H1 (cell line): ENCODE measurements around the gene PERCC1. TPM values are rescaled to one million over a fixed set of nuclear protein-coding genes. Genes with fewer than 3 reads are reported as not detected.

ENCODE experiments used
- CTCF ChIA-PET: fragments of 300-600 bp; sonication (Branson Sonifier 250); formaldehyde crosslinking; loops from one replicate; lab custom pipeline; 2021; ENCODE audit not compliant: partially characterized antibody; lab: Charles Lee
- POLR2A ChIA-PET: fragments of 300-600 bp; sonication (Branson Sonifier 250); formaldehyde crosslinking; loops from one replicate; lab custom pipeline; 2021; ENCODE audit warnings: inconsistent platforms; ENCODE audit not compliant: partially characterized antibody; lab: Charles Lee
- DNase-seq, 2 experiments: peaks; one replicate each; pipeline versions ENCODE4 v3.0.0 to v3.0.0-alpha.2; 2010 to 2022; ENCODE audit warnings: low spot score in 2 of 2, low read depth in 1 of 2, mixed read lengths in 1 of 2
- FAIRE-seq: peaks from 2 replicates; lab custom pipeline; 2011; peaks lifted over from hg19 to GRCh38; lab: Jason Lieb, UNC
- H2AFZ ChIP-seq: 2 replicates; pipeline ENCODE4 v1.8.1; 2012; ENCODE audit warnings: low read length, inconsistent platforms
- H2AK5ac ChIP-seq: 2 replicates; pipeline ENCODE4 v1.6.1; 2013; ENCODE audit warnings: low read depth, low read length
- H2BK120ac ChIP-seq: replicated peaks from 2 replicates; pipeline ENCODE3; 2013; ENCODE audit warnings: low read depth, low read length, inconsistent platforms
- H2BK12ac ChIP-seq: 2 replicates; pipeline ENCODE4 v1.6.1; 2013; ENCODE audit warnings: low read depth, low read length
- H2BK15ac ChIP-seq: 2 replicates; pipeline ENCODE4 v1.6.1; 2013; ENCODE audit warnings: low read length
- H2BK20ac ChIP-seq: 2 replicates; pipeline ENCODE4 v1.6.1; 2013; ENCODE audit warnings: low read length
- H2BK5ac ChIP-seq: 2 replicates; pipeline ENCODE4 v1.6.1; 2013; ENCODE audit warnings: low read depth, low read length
- H3K14ac ChIP-seq: 2 replicates; pipeline ENCODE4 v1.6.1; 2013; ENCODE audit warnings: inconsistent platforms; ENCODE audit not compliant: insufficient read length
- H3K18ac ChIP-seq: 2 replicates; pipeline ENCODE4 v1.6.1; 2013; ENCODE audit warnings: low read length; ENCODE audit errors: extremely low read depth
- H3K23ac ChIP-seq: 2 replicates; pipeline ENCODE4 v1.6.1; 2013; ENCODE audit warnings: inconsistent platforms; ENCODE audit not compliant: insufficient read length
- H3K23me2 ChIP-seq: 2 replicates; pipeline ENCODE4 v1.6.1; 2013; ENCODE audit warnings: low read depth, low read length
- H3K27ac ChIP-seq: 2 replicates; pipeline ENCODE4 v1.6.1; 2011; ENCODE audit warnings: low read depth, low read length, inconsistent platforms
- H3K27me3 ChIP-seq, 4 experiments: replicated peaks in 1 of 4; 1 replicate in 1 of 4; 2 replicates in 3 of 4; pipeline versions ENCODE4 v1.6.1 to v1.8.1; 2011 to 2013; ENCODE audit warnings: low read length in 3 of 4, mild to moderate bottlenecking in 3 of 4, inconsistent platforms in 2 of 4, mixed read lengths in 2 of 4, moderate library complexity in 1 of 4; ENCODE audit not compliant: control insufficient read depth in 3 of 4, insufficient read depth in 3 of 4; ENCODE audit errors: extremely low read depth in 1 of 4
- H3K36me3 ChIP-seq, 4 experiments: 2 replicates each; pipeline versions ENCODE4 v1.6.1 to v1.8.1; 2011 to 2013; ENCODE audit warnings: mild to moderate bottlenecking in 4 of 4, low read length in 3 of 4, moderate library complexity in 2 of 4, control low read depth in 1 of 4, inconsistent platforms in 1 of 4; ENCODE audit not compliant: insufficient read depth in 4 of 4, control insufficient read depth in 2 of 4
- H3K4ac ChIP-seq: replicated peaks from 2 replicates; pipeline ENCODE3; 2013; ENCODE audit warnings: low read length, low read depth, mixed read lengths, inconsistent platforms; ENCODE audit not compliant: insufficient read length
- H3K4me1 ChIP-seq, 4 experiments: replicated peaks in 1 of 4; 1 replicate in 1 of 4; 2 replicates in 3 of 4; pipeline versions ENCODE4 v1.6.1 to v1.8.1; 2011 to 2013; ENCODE audit warnings: low read length in 3 of 4, inconsistent platforms in 2 of 4, mixed read lengths in 1 of 4; ENCODE audit not compliant: insufficient read depth in 4 of 4, control insufficient read depth in 3 of 4
- H3K4me2 ChIP-seq, 2 experiments: 2 replicates each; pipeline versions ENCODE4 v1.6.1 to v1.8.1; 2011 to 2013; ENCODE audit warnings: low read depth in 2 of 2, low read length in 2 of 2, control low read depth in 1 of 2, inconsistent platforms in 1 of 2, mild to moderate bottlenecking in 1 of 2; ENCODE audit not compliant: insufficient read depth in 1 of 2
- H3K4me3 ChIP-seq, 4 experiments: fragments of 200-600, 300-600 bp in 1 of 4; sonication (generic), shearing (Covaris generic), sonication (Bioruptor Twin) in 1 of 4; 2 replicates each; pipeline versions ENCODE4 v1.5.1 to v1.8.1; 2011 to 2016; ENCODE audit warnings: low read length in 4 of 4, low read depth in 3 of 4, control low read depth in 2 of 4, inconsistent platforms in 2 of 4, mild to moderate bottlenecking in 2 of 4, mixed read lengths in 1 of 4, moderate library complexity in 1 of 4; ENCODE audit not compliant: insufficient read depth in 2 of 4; ENCODE audit errors: extremely low read depth in 1 of 4
- H3K56ac ChIP-seq: replicated peaks from 2 replicates; pipeline ENCODE3; 2013; ENCODE audit warnings: low read depth, mild to moderate bottlenecking, mixed read lengths, low read length, inconsistent platforms; ENCODE audit not compliant: insufficient read length
- H3K79me1 ChIP-seq: 2 replicates; pipeline ENCODE4 v1.6.1; 2013; ENCODE audit warnings: low read depth, low read length, control low read depth
- H3K79me2 ChIP-seq, 2 experiments: 2 replicates each; pipeline versions ENCODE4 v1.6.1 to v1.8.1; 2012 to 2013; ENCODE audit warnings: low read length in 2 of 2, mild to moderate bottlenecking in 2 of 2, inconsistent platforms in 1 of 2; ENCODE audit not compliant: insufficient read depth in 2 of 2, control insufficient read depth in 1 of 2
- H3K9ac ChIP-seq, 4 experiments: replicated peaks in 1 of 4; 1 replicate in 1 of 4; 2 replicates in 3 of 4; pipeline versions ENCODE4 v1.6.1 to v1.8.1; 2011 to 2013; ENCODE audit warnings: low read depth in 3 of 4, low read length in 3 of 4, control low read depth in 2 of 4, mild to moderate bottlenecking in 2 of 4, moderate library complexity in 2 of 4, inconsistent platforms in 1 of 4; ENCODE audit errors: extremely low read depth in 1 of 4
- H3K9me3 ChIP-seq, 2 experiments: 2 replicates each; pipeline versions ENCODE4 v1.6.1 to v1.8.1; 2012 to 2013; ENCODE audit warnings: mild to moderate bottlenecking in 2 of 2, moderate library complexity in 2 of 2, control low read depth in 1 of 2, inconsistent platforms in 1 of 2, low read depth in 1 of 2, low read length in 1 of 2, mixed read lengths in 1 of 2; ENCODE audit not compliant: insufficient read depth in 2 of 2
- H4K20me1 ChIP-seq, 2 experiments: replicated peaks in 1 of 2; 2 replicates each; pipeline versions ENCODE3 to v1.8.1; 2011 to 2013; ENCODE audit warnings: inconsistent platforms in 2 of 2, low read length in 2 of 2, mild to moderate bottlenecking in 1 of 2; ENCODE audit not compliant: insufficient read depth in 2 of 2, control insufficient read depth in 1 of 2
- H4K5ac ChIP-seq: 2 replicates; pipeline ENCODE4 v1.6.1; 2013; ENCODE audit warnings: low read length, low read depth, mixed read lengths, inconsistent platforms; ENCODE audit not compliant: insufficient read length
- H4K8ac ChIP-seq: 2 replicates; pipeline ENCODE4 v1.8.0; 2013; ENCODE audit warnings: mild to moderate bottlenecking, moderate library complexity, low read length, inconsistent platforms; ENCODE audit not compliant: insufficient read depth; ENCODE audit errors: extremely low read depth
- H4K91ac ChIP-seq: replicated peaks from 2 replicates; pipeline ENCODE3; 2013; ENCODE audit warnings: low read length, mixed read lengths, inconsistent platforms; ENCODE audit not compliant: insufficient read length
- CBX5 ChIP-seq: fragments of 300-800, 300-1000 bp; sonication (generic); IDR thresholded peaks from 2 replicates; pipeline ENCODE4 v1.7.1; 2016; ENCODE audit warnings: antibody characterized with exemption, low read length, low read depth
- KDM1A ChIP-seq: fragments of 200-600, 300-600 bp; sonication (generic); IDR thresholded peaks from 2 replicates; pipeline ENCODE4 v1.7.1; 2016; ENCODE audit warnings: mild to moderate bottlenecking, low read length, borderline replicate concordance
- RFX5 ChIP-seq: IDR thresholded peaks from 2 replicates; pipeline ENCODE4 v1.6.1; 2011; ENCODE audit warnings: low read depth, low read length, improper control_type of control experiment, borderline replicate concordance
- SP1 ChIP-seq: IDR thresholded peaks from 2 replicates; pipeline ENCODE4 v1.6.1; 2011; ENCODE audit warnings: low read depth, low read length
- SP2 ChIP-seq: IDR thresholded peaks from 2 replicates; pipeline ENCODE4 v1.6.1; 2012; ENCODE audit warnings: mild to moderate bottlenecking, low read length, inconsistent platforms
- SUZ12 ChIP-seq: fragments of 200-600 bp; sonication (generic); IDR thresholded peaks from 2 replicates; pipeline ENCODE4 v1.6.1; 2012; ENCODE audit warnings: mild to moderate bottlenecking, inconsistent platforms, low read length, moderate library complexity, mixed read lengths
- TAF7 ChIP-seq: optimal IDR thresholded peaks from 2 replicates; pipeline ENCODE3; 2011; ENCODE audit warnings: low read depth, mild to moderate bottlenecking, inconsistent platforms, low read length, moderate library complexity, borderline replicate concordance
- YY1 ChIP-seq: IDR thresholded peaks from 2 replicates; pipeline ENCODE4 v1.6.1; 2011; ENCODE audit warnings: low read depth, mild to moderate bottlenecking, low read length
- WGBS, 2 experiments: shearing (Covaris generic) in 1 of 2; methylation state at CpG; one replicate each; pipeline versions ENCODE4 v1.1.6 to v1.1.7; 2013 to 2015; ENCODE audit warnings: low lambda C conversion rate in 2 of 2, mixed read lengths in 2 of 2, inconsistent platforms in 1 of 2, low coverage in 1 of 2, missing lambda C conversion rate in 1 of 2; ENCODE audit not compliant: insufficient replicate concordance in 2 of 2, insufficient coverage in 1 of 2, insufficient read length in 1 of 2; ENCODE audit errors: extremely low coverage in 1 of 2, missing lambda C conversion rate in 1 of 2; 5-methylcytosine and 5-hydroxymethylcytosine counted together
- polyA plus RNA-seq, 7 experiments: library from polyadenylated mRNA; depleted of rRNA in 3 of 7; stranded (reverse) in 5 of 7; unstranded in 2 of 7; fragments of >200 nt in 5 of 7; fragments of 200-250 nt in 2 of 7; gene quantifications; 1 replicate in 5 of 7; 2 replicates in 1 of 7; 4 replicates in 1 of 7; pipeline versions ENCODE4 v1.2.1 to v1.2.3, GENCODE V29; 2011 to 2013; ENCODE audit warnings: missing spikeins in 2 of 7, mixed read lengths in 2 of 7
- total RNA-seq: library from RNA; stranded (reverse); fragmentation: NEBNext Ultra II Directional; extraction: Animal tissue kit (Norgen Biotek cat#: 25700); gene quantifications from 2 replicates; pipeline ENCODE4 v1.2.1, GENCODE V29; 2021

The PERCC1 gene
- total and polyA plus RNA-seq, 2 of the 8 experiments (the other 6 are each of a cell fraction or from before 2014, with no cell fraction given) = not detected

- H3K4me3 ChIP-seq = no peak overlapping the region
Measured at GRCh38 chr16:1381612-1382406, 49.1 kb upstream of the PERCC1 start.

More at GRCh38 chr16:1381612-1382406, 49.1 kb upstream of the PERCC1 start:
- H3K27me3 ChIP-seq = no peaks in the 10 kb centered on the region
- no peak overlapping the region for H2BK15ac ChIP-seq
- H4K20me1 ChIP-seq = peaks cover 0 to 12% of the 10 kb centered on the region in 2 experiments
- WGBS, 2 experiments = 94% methylated on average over 7 of the region's 9 CpGs; no CpG with 5 or more reads in 1 of the 2 experiments
- ChIA-PET CTCF (interaction anchor here (0.6 to 6.8 kb wide), 5 partner anchors 20 to 325 kb away, joined by 3 to 59 read pairs (median 3); no protein-coding TSS in a partner anchor), POLR2A (interaction anchor here (1.3 to 1.4 kb wide), 2 partner anchors 62 to 73 kb away, joined by 3 to 4 read pairs; partner anchors contain the start of genes CCDC154 and UBE2I)
- no peak for DNase-seq
- no peak overlapping the region for H3K14ac ChIP-seq
- no peak overlapping the region for H3K9ac ChIP-seq
- H2AK5ac ChIP-seq = no peak overlapping the region
- H3K18ac ChIP-seq = no peak overlapping the region
- peaks cover 12% of the 10 kb centered on the region for H3K23me2 ChIP-seq
- no peak overlapping the region for H3K4ac ChIP-seq
- FAIRE-seq = no peak
- H4K5ac ChIP-seq = no peak overlapping the region
- H4K91ac ChIP-seq = no peak overlapping the region
- no peaks in the 10 kb centered on the region; a peak in 2 of 8 replicates for H3K36me3 ChIP-seq
- no peaks in the 10 kb centered on the region; the same call in 1 of the 2 replicates for H3K79me1 ChIP-seq
- H3K27ac ChIP-seq = no peak overlapping the region
- H3K4me1 ChIP-seq = peaks cover 0 to 16% (median 10%) of the 10 kb centered on the region in 4 experiments; a peak in 5 of 7 replicates
- H2BK5ac ChIP-seq = no peak overlapping the region
- no peak overlapping the region for H3K4me2 ChIP-seq
- no peak overlapping the region for H2BK12ac ChIP-seq
- peaks cover 4 to 19% of the 10 kb centered on the region in 2 experiments; a peak in 2 of 4 replicates for H3K79me2 ChIP-seq
- H3K23ac ChIP-seq = no peak overlapping the region
- no peaks in the 10 kb centered on the region for H3K9me3 ChIP-seq
- TF ChIP-seq RFX5 (no peak), SP2 (no peak), TAF7 (no peak), SP1 (no peak), YY1 (no peak), SUZ12 (no peak), KDM1A (no peak), CBX5 (no peak)
- TF ChIP-seq, all 59 proteins: peak for 0
- Histone ChIP-seq H2BK120ac (no peak overlapping the region), H3K56ac (no peak overlapping the region), H2AFZ (no peak overlapping the region), H2BK20ac (no peak overlapping the region), H4K8ac (no peak overlapping the region)
